ENCODE results near the gene PPP4R1.

- TF ChIP-seq POLR2A (IDR thresholded peaks at IDR 0.05): no peak
- no peak for TF ChIP-seq CTCF (IDR thresholded peaks at IDR 0.05 in 4 of 5, conservative IDR thresholded peaks at IDR 0.05 in 1 of 5)
Measured at GRCh38 chr18:9565407-9565806, 49.0 kb downstream of the PPP4R1 start.

Measured in gastrocnemius medialis (tissue), 4 donors.